ENCODE results near the gene NT5C2. TPM values are rescaled to one million over a fixed set of nuclear protein-coding genes. Genes with fewer than 3 reads are reported as not detected.

The NT5C2 gene
- total and polyA plus RNA-seq, 2 of the 4 experiments (the other 2 are of a cell fraction), result 60.0 to 65.1 TPM

GRCh38 chr10:103235775-103236174, 42.7 kb upstream of the NT5C2 start:
- Histone ChIP-seq H2BK20ac (ENCODE audit: low read depth, low read length) (peak overlapping the region; percentile 78), H3K79me1 (ENCODE audit: low read depth in 1 of 2, low read length in 2 of 2) (peaks cover 0 to 14% of the 10 kb centered on the region in 2 experiments; a peak in 1 of 4 replicates), H2AFZ (replicated peaks; ENCODE audit: low read length, poor library complexity) (no peak overlapping the region), H3K4me3 (ENCODE audit: insufficient read depth, low read depth, low read length) (no peak overlapping the region), H4K8ac (ENCODE audit: low read depth in 2 of 2, low read length in 2 of 2) (no peak overlapping the region), H3K9me1 (ENCODE audit: insufficient read depth, low read length) (peaks cover 9% of the 10 kb centered on the region; the same call in 1 of the 2 replicates), H2AK5ac (ENCODE audit: low read depth, low read length) (no peak overlapping the region), H3K18ac (ENCODE audit: low read depth, low read length) (no peak overlapping the region), H3K56ac (ENCODE audit: extremely low read depth, insufficient read depth, low read length) (no peak overlapping the region), H3K4me1 (ENCODE audit: control insufficient read depth, insufficient read depth, low read length) (peaks cover 17% of the 10 kb centered on the region), H2BK5ac (ENCODE audit: low read depth, low read length, poor library complexity, severe bottlenecking) (no peak overlapping the region), H2AK9ac (replicated peaks; ENCODE audit: low read depth, low read length, poor library complexity) (no peak overlapping the region), H3K9ac (ENCODE audit: low read depth, low read length) (no peak overlapping the region), H4K20me1 (ENCODE audit: insufficient read depth, low read length) (no peaks in the 10 kb centered on the region), H3K14ac (replicated peaks; ENCODE audit: low read depth, low read length) (no peak overlapping the region), H3K36me3 (ENCODE audit: control insufficient read depth, insufficient read depth, low read length) (no peaks in the 10 kb centered on the region), H2BK120ac (ENCODE audit: low read depth, low read length) (no peak overlapping the region), H3K4ac (ENCODE audit: low read depth, low read length) (no peak overlapping the region), H3K23ac (ENCODE audit: low read depth, low read length) (no peak overlapping the region), H3K4me2 (ENCODE audit: low read depth, low read length) (no peak overlapping the region), H3K27ac (ENCODE audit: insufficient read depth, low read length) (no peak overlapping the region), H3K27me3 (ENCODE audit: control insufficient read depth, insufficient read depth, low read length) (no peaks in the 10 kb centered on the region), H3K9me3 (ENCODE audit: control insufficient read depth, insufficient read depth, low read length) (no peaks in the 10 kb centered on the region), H4K5ac (ENCODE audit: low read depth, low read length) (no peak overlapping the region), H2BK15ac (ENCODE audit: low read depth, low read length) (no peak overlapping the region), H4K91ac (ENCODE audit: insufficient read depth, low read depth, low read length) (0 out of 2 replicates have a peak overlapping the region, but pooled peaks have one; percentile 15)
- no CpG with 5 or more reads among the region's 2 CpGs for WGBS, 2 experiments (ENCODE audit: extremely low coverage in 2 of 2, insufficient read length in 1 of 2)
- ATAC-seq (ENCODE audit: low read depth), result no peak
- ChIA-PET POLR2A (ENCODE audit: unreplicated experiment) (no interaction called here), CTCF (interaction anchor here (0.6 kb wide), 1 partner anchor 113 kb away, joined by 4 read pairs; no protein-coding TSS in a partner anchor)
- TF ChIP-seq MXI1 (IDR thresholded peaks at IDR 0.05; ENCODE audit: borderline replicate concordance, low read depth, low read length) (no peak), ELK1 (IDR thresholded peaks at IDR 0.05; ENCODE audit: borderline replicate concordance, low read depth, low read length) (no peak), MAZ (IDR thresholded peaks at IDR 0.05; ENCODE audit: borderline replicate concordance, low read depth, low read length) (no peak), POLR2A (IDR thresholded peaks at IDR 0.05; ENCODE audit: low read depth, low read length) (no peak), BHLHE40 (IDR thresholded peaks at IDR 0.05; ENCODE audit: low read depth, low read length) (no peak), RCOR1 (IDR thresholded peaks at IDR 0.05; ENCODE audit: insufficient replicate concordance, low read length) (no peak), CTCF (conservative IDR thresholded peaks at IDR 0.05; ENCODE audit: low read depth, low read length) (no peak), USF2 (IDR thresholded peaks at IDR 0.05; ENCODE audit: low read depth, low read length) (no peak), CEBPB (IDR thresholded peaks at IDR 0.05; ENCODE audit: low read depth, low read length) (no peak), RFX5 (IDR thresholded peaks at IDR 0.05; ENCODE audit: low read depth, low read length) (no peak), FOS (IDR thresholded peaks at IDR 0.05; ENCODE audit: low read depth, low read length) (no peak), SMC3 (IDR thresholded peaks at IDR 0.05; ENCODE audit: low read depth, low read length) (no peak), CHD1 (IDR thresholded peaks at IDR 0.05; ENCODE audit: low read depth, low read length) (no peak), MAFK (IDR thresholded peaks at IDR 0.05; ENCODE audit: low read depth, low read length) (no peak), NFE2L2 (IDR thresholded peaks at IDR 0.05; ENCODE audit: low read depth, low read length) (no peak), RAD21 (IDR thresholded peaks at IDR 0.05; ENCODE audit: low read length) (no peak)
- intact Hi-C loops (cut with micrococcal nuclease), result no loop called here
- DNase-seq, result no peak
- no TSS peak for BruUV-seq (replicated peaks)
- dilution Hi-C loops (cut with HindIII; ENCODE audit: low sequenced_read_pairs, unreplicated experiment), result no loop called here
- in situ Hi-C loops (cut with MboI; ENCODE audit: low sequenced_read_pairs), result no loop called here

All from IMR-90 (cell line).